HepG2 (cell line): ENCODE data around the gene MYH7. TPM values are rescaled to one million over a fixed set of nuclear protein-coding genes. Genes with fewer than 3 reads are reported as not detected.

Source experiments
- ADNP ChIP-seq: sonication (generic); formaldehyde crosslinking; IDR thresholded peaks from 2 replicates; pipeline ENCODE4 v1.4.0; 2020; ENCODE audit warnings: missing genetic modification reagents
- CHD4 ChIP-seq: fragments of 200-600 bp; sonication (generic); IDR thresholded peaks from 2 replicates; pipeline ENCODE4 v1.7.0; 2017; ENCODE audit warnings: mild to moderate bottlenecking, low read length, borderline replicate concordance
- FOSL1 ChIP-seq: sonication (generic); formaldehyde crosslinking; IDR thresholded peaks from 2 replicates; pipeline ENCODE4 v1.9.0; 2021; ENCODE audit warnings: missing genetic modification reagents, borderline replicate concordance
- HNF4G ChIP-seq, 2 experiments: sonication (generic) in 1 of 2; formaldehyde crosslinking in 1 of 2; IDR thresholded peaks; 2 replicates each; pipeline versions ENCODE4 v1.4.0 to v1.6.1; 2011 to 2020; ENCODE audit warnings: borderline replicate concordance in 2 of 2, low read depth in 2 of 2, mild to moderate bottlenecking in 2 of 2, low read length in 1 of 2, missing genetic modification reagents in 1 of 2, moderate library complexity in 1 of 2
- IKZF1 ChIP-seq: fragments of 450-650 bp; IDR thresholded peaks from 2 replicates; pipeline ENCODE4 v1.7.1; 2016
- MBD4 ChIP-seq: IDR thresholded peaks from 2 replicates; pipeline ENCODE4 v1.6.1; 2012; ENCODE audit warnings: low read length, inconsistent platforms, borderline replicate concordance
- NONO ChIP-seq, 2 experiments: fragments of 450-650 bp in 1 of 2; sonication (generic) in 1 of 2; formaldehyde crosslinking in 1 of 2; IDR thresholded peaks in 1 of 2; conservative IDR thresholded peaks in 1 of 2; 2 replicates each; pipeline versions ENCODE4 v1.6.1 to v1.8.0; 2017 to 2022; ENCODE audit warnings: mild to moderate bottlenecking in 1 of 2, missing genetic modification reagents in 1 of 2, moderate library complexity in 1 of 2
- POGZ ChIP-seq: sonication (generic); formaldehyde crosslinking; IDR thresholded peaks from 2 replicates; pipeline ENCODE4 v1.4.0; 2020; ENCODE audit warnings: mild to moderate bottlenecking, missing genetic modification reagents
- PREB ChIP-seq: sonication (generic); formaldehyde crosslinking; IDR thresholded peaks from 2 replicates; pipeline ENCODE4 v1.4.0; 2020; ENCODE audit warnings: missing genetic modification reagents
- SCMH1 ChIP-seq: sonication (generic); formaldehyde crosslinking; IDR thresholded peaks from 2 replicates; pipeline ENCODE4 v1.9.0; 2021; ENCODE audit warnings: missing genetic modification reagents, mild to moderate bottlenecking, borderline replicate concordance
- ZBTB26 ChIP-seq: IDR thresholded peaks from 2 replicates; pipeline ENCODE4 v1.6.1; 2016; ENCODE audit warnings: missing compliant biosample characterization, missing genetic modification reagents, borderline replicate concordance
- ZBTB39 ChIP-seq: sonication (generic); formaldehyde crosslinking; IDR thresholded peaks from 2 replicates; pipeline ENCODE4 v1.5.0; 2020; ENCODE audit warnings: missing genetic modification reagents
- ZMAT3 ChIP-seq: sonication (generic); formaldehyde crosslinking; conservative IDR thresholded peaks from 2 replicates; pipeline ENCODE4 v1.7.0; 2021; ENCODE audit warnings: missing genetic modification reagents
- ZNF292 ChIP-seq: sonication (generic); formaldehyde crosslinking; IDR thresholded peaks from 2 replicates; pipeline ENCODE4 v1.8.1; 2022; ENCODE audit warnings: mild to moderate bottlenecking, low read depth, missing genetic modification reagents, borderline replicate concordance
- ZNF44 ChIP-seq: sonication (generic); formaldehyde crosslinking; IDR thresholded peaks from 2 replicates; pipeline ENCODE4 v1.5.1; 2020; ENCODE audit warnings: mild to moderate bottlenecking, missing genetic modification reagents
- ZNF567 ChIP-seq: sonication (generic); formaldehyde crosslinking; IDR thresholded peaks from 2 replicates; pipeline ENCODE4 v1.8.1; 2023; ENCODE audit warnings: mild to moderate bottlenecking, missing genetic modification reagents, borderline replicate concordance
- ZNF574 ChIP-seq: sonication (generic); formaldehyde crosslinking; IDR thresholded peaks from 2 replicates; pipeline ENCODE4 v1.4.0; 2020; ENCODE audit warnings: missing genetic modification reagents
- ZNF691 ChIP-seq: sonication (generic); formaldehyde crosslinking; IDR thresholded peaks from 2 replicates; pipeline ENCODE4 v1.4.0; 2020; ENCODE audit warnings: missing genetic modification reagents, low read depth, mild to moderate bottlenecking, borderline replicate concordance
- ZNF775 ChIP-seq: sonication (generic); formaldehyde crosslinking; IDR thresholded peaks from 2 replicates; pipeline ENCODE4 v1.4.0; 2020; ENCODE audit warnings: missing genetic modification reagents, mild to moderate bottlenecking, moderate library complexity, borderline replicate concordance
- ZNF816 ChIP-seq: sonication (generic); formaldehyde crosslinking; IDR thresholded peaks from 2 replicates; pipeline ENCODE4 v1.8.0; 2022; ENCODE audit warnings: missing genetic modification reagents, mild to moderate bottlenecking, borderline replicate concordance
- polyA plus RNA-seq, 8 experiments: library from polyadenylated mRNA; depleted of rRNA in 3 of 8; stranded (reverse) in 7 of 8; unstranded in 1 of 8; fragments of >200 nt; fragmentation: Illumina TruSeq in 4 of 8; extraction: Trizol in 4 of 8; gene quantifications; 2 replicates each; pipeline versions ENCODE4 v1.2.1 to v1.2.3, GENCODE V29; 2011 to 2016; ENCODE audit warnings: low read depth in 4 of 8, missing spikeins in 1 of 8, mixed read lengths in 1 of 8; ENCODE audit not compliant: insufficient read depth in 1 of 8
- total RNA-seq, 5 experiments: library from RNA; depleted of rRNA; stranded (reverse); fragments of >200 nt; fragmentation: Illumina TruSeq; extraction: Trizol; gene quantifications; 2 replicates each; pipeline ENCODE4 v1.2.3, GENCODE V29; 2016; ENCODE audit warnings: low read depth in 1 of 5

The MYH7 gene
- total and polyA plus RNA-seq, 2 of the 13 experiments (the other 11 are each of a cell fraction or from before 2014, with no cell fraction given), result 0.04 TPM; not detected in 1

GRCh38 chr14:23434488-23435222 is 805 bp downstream of the MYH7 start (continued):
- no peak for TF ChIP-seq PREB
- no peak for TF ChIP-seq NONO (IDR thresholded peaks at IDR 0.05)
- 0 out of 2 replicates have a peak, but pooled peaks have one; percentile 27 for TF ChIP-seq NONO (CRISPR knock-in tag; conservative IDR thresholded peaks at IDR 0.05)
- TF ChIP-seq ZNF816 (CRISPR knock-in tag), result no peak
- TF ChIP-seq SCMH1 (CRISPR knock-in tag), result peak; percentile 73; the same call in 1 of the 2 replicates
- TF ChIP-seq ZMAT3 (CRISPR knock-in tag), result no peak
- TF ChIP-seq ZBTB26, result no peak
- TF ChIP-seq CHD4, result no peak; the same call in 1 of the 2 replicates
- TF ChIP-seq ZNF567 (CRISPR knock-in tag), result no peak
- TF ChIP-seq FOSL1 (CRISPR knock-in tag), result no peak
- no peak for TF ChIP-seq HNF4G (IDR thresholded peaks at IDR 0.05; ENCODE audit: borderline replicate concordance, low read depth, low read length)
- no peak for TF ChIP-seq HNF4G (CRISPR knock-in tag; IDR thresholded peaks at IDR 0.05; ENCODE audit: borderline replicate concordance, low read depth)
- TF ChIP-seq ZNF44 (CRISPR knock-in tag), result no peak
- no peak for TF ChIP-seq ZNF775 (CRISPR knock-in tag)
- no peak for TF ChIP-seq ZBTB39 (CRISPR knock-in tag)
- TF ChIP-seq ZNF574 (CRISPR knock-in tag), result no peak
- no peak for TF ChIP-seq POGZ (CRISPR knock-in tag)
- no peak for TF ChIP-seq MBD4
- no peak for TF ChIP-seq IKZF1
- no peak for TF ChIP-seq ZNF691 (CRISPR knock-in tag)
- TF ChIP-seq ZNF292 (CRISPR knock-in tag), result no peak
- TF ChIP-seq ADNP, result no peak
